Measurements from ENCODE around the gene SIGLEC15.

The SIGLEC15 gene

GRCh38 chr18:45887585-45887984, 62.1 kb downstream of the SIGLEC15 start:
- DNase-seq (ENCODE audit: low read depth), result no peak
- TF ChIP-seq MAX (IDR thresholded peaks at IDR 0.05; ENCODE audit: low read depth, low read length) (no peak), POLR2A (IDR thresholded peaks at IDR 0.05; ENCODE audit: extremely low read depth, insufficient read length) (no peak), MYC (IDR thresholded peaks at IDR 0.05; ENCODE audit: low read depth, low read length) (no peak)
- TF ChIP-seq, protein P1, sequence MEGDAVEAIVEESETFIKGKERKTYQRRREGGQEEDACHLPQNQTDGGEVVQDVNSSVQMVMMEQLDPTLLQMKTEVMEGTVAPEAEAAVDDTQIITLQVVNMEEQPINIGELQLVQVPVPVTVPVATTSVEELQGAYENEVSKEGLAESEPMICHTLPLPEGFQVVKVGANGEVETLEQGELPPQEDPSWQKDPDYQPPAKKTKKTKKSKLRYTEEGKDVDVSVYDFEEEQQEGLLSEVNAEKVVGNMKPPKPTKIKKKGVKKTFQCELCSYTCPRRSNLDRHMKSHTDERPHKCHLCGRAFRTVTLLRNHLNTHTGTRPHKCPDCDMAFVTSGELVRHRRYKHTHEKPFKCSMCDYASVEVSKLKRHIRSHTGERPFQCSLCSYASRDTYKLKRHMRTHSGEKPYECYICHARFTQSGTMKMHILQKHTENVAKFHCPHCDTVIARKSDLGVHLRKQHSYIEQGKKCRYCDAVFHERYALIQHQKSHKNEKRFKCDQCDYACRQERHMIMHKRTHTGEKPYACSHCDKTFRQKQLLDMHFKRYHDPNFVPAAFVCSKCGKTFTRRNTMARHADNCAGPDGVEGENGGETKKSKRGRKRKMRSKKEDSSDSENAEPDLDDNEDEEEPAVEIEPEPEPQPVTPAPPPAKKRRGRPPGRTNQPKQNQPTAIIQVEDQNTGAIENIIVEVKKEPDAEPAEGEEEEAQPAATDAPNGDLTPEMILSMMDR (IDR thresholded peaks at IDR 0.05; ENCODE audit: low read depth, low read length), result no peak
- H3K4me3 ChIP-seq (ENCODE audit: low read depth, low read length), result no peak overlapping the region

GRCh38 chr18:45889419-45890064, 64.1 kb downstream of the SIGLEC15 start:
- no peak overlapping the region for H3K4me3 ChIP-seq (ENCODE audit: low read depth, low read length)
- DNase-seq (ENCODE audit: low read depth), result no peak
- TF ChIP-seq MYC (IDR thresholded peaks at IDR 0.05; ENCODE audit: low read depth, low read length), result no peak
- no peak for TF ChIP-seq MAX (IDR thresholded peaks at IDR 0.05; ENCODE audit: low read depth, low read length)
- TF ChIP-seq, protein P1 (IDR thresholded peaks at IDR 0.05; ENCODE audit: low read depth, low read length), result no peak
- TF ChIP-seq POLR2A (IDR thresholded peaks at IDR 0.05; ENCODE audit: extremely low read depth, insufficient read length), result no peak

DNA sequence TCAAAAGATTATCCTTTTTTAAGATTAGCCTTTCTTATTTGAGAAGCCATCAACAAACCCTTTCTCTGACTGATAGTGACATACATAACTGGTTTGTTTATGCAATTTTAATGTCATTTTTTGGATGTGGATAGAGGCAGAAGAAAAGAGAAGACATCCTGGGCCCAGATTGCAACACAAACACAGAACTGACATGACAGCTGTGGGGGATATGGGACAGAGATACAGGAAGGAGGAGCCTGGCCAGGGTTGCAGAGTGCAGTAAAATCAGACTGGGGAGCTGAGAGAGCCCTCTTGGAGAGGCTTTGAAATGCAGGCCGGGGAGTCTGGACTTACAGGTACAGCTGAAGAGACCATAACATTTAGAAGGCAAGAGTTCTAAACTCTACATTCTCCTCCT, 65.1 kb downstream of the SIGLEC15 start:
- no peak for TF ChIP-seq POLR2A (IDR thresholded peaks at IDR 0.05; ENCODE audit: extremely low read depth, insufficient read length)
- TF ChIP-seq, protein P1 (IDR thresholded peaks at IDR 0.05; ENCODE audit: low read depth, low read length), result no peak
- TF ChIP-seq MYC (IDR thresholded peaks at IDR 0.05; ENCODE audit: low read depth, low read length), result no peak
- TF ChIP-seq MAX (IDR thresholded peaks at IDR 0.05; ENCODE audit: low read depth, low read length), result no peak
- H3K4me3 ChIP-seq (ENCODE audit: low read depth, low read length), result no peak overlapping the region
- peak; percentile 38 for DNase-seq (ENCODE audit: low read depth)

DNA sequence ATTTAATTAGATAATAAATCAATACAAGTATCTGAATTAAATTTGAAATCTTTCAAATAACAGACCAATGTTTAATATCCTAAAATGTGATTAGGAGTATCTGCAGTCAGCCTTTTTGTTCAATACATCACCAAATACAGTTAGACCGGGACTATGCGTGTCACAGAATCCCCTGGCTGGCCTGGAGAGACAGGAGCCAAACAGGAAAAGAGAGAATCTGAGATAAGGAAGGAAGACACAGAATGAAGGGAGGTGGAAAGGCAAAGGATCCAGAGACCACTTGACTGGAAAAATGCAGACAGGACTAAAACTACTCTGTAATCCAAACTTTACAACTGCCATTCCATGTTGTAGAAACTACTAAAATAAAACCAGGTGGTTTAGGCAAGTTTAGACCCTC, 66.3 kb downstream of the SIGLEC15 start:
- no peak for DNase-seq (ENCODE audit: low read depth)
- no peak overlapping the region for H3K4me3 ChIP-seq (ENCODE audit: low read depth, low read length)
- no peak for TF ChIP-seq POLR2A (IDR thresholded peaks at IDR 0.05; ENCODE audit: extremely low read depth, insufficient read length)
- TF ChIP-seq, protein P1 (IDR thresholded peaks at IDR 0.05; ENCODE audit: low read depth, low read length), result no peak
- no peak for TF ChIP-seq MAX (IDR thresholded peaks at IDR 0.05; ENCODE audit: low read depth, low read length)
- no peak for TF ChIP-seq MYC (IDR thresholded peaks at IDR 0.05; ENCODE audit: low read depth, low read length)

Measured in NB4 (cell line).